HepG2 (cell line): Measurements from ENCODE around the gene GPATCH3. TPM values are rescaled to one million over a fixed set of nuclear protein-coding genes. Genes with fewer than 3 reads are reported as not detected.

Experiments
- FOXA1 ChIP-seq, 2 experiments: fragments of 450-650 bp in 1 of 2; sonication (generic) in 1 of 2; formaldehyde crosslinking in 1 of 2; IDR thresholded peaks; 2 replicates each; pipeline versions ENCODE4 v1.4.0 to v1.6.1; 2016 to 2020; ENCODE audit warnings: missing genetic modification reagents in 1 of 2
- NFIC ChIP-seq: IDR thresholded peaks from 2 replicates; pipeline ENCODE4 v1.6.1; 2012; ENCODE audit warnings: mild to moderate bottlenecking, low read length, inconsistent platforms
- PAX8 ChIP-seq: sonication (generic); formaldehyde crosslinking; IDR thresholded peaks from 2 replicates; pipeline ENCODE4 v1.8.0; 2022; ENCODE audit warnings: mild to moderate bottlenecking, missing genetic modification reagents, borderline replicate concordance
- REXO4 ChIP-seq: sonication (generic); formaldehyde crosslinking; IDR thresholded peaks from 2 replicates; pipeline ENCODE4 v1.8.0; 2022; ENCODE audit warnings: missing genetic modification reagents, mild to moderate bottlenecking, borderline replicate concordance
- RFXAP ChIP-seq: sonication (generic); formaldehyde crosslinking; IDR thresholded peaks from 2 replicates; pipeline ENCODE4 v1.4.0; 2020; ENCODE audit warnings: missing genetic modification reagents, borderline replicate concordance
- TRIM24 ChIP-seq: sonication (generic); formaldehyde crosslinking; IDR thresholded peaks from 2 replicates; pipeline ENCODE4 v1.8.0; 2022; ENCODE audit warnings: mild to moderate bottlenecking, missing genetic modification reagents
- ZFP36L1 ChIP-seq: sonication (generic); formaldehyde crosslinking; IDR thresholded peaks from 2 replicates; pipeline ENCODE4 v1.8.0; 2022; ENCODE audit warnings: mild to moderate bottlenecking, missing genetic modification reagents, moderate library complexity
- ZNF30 ChIP-seq: sonication (generic); formaldehyde crosslinking; IDR thresholded peaks from 2 replicates; pipeline ENCODE4 v1.5.0; 2020; ENCODE audit warnings: mild to moderate bottlenecking, missing genetic modification reagents
- ZNF432 ChIP-seq: sonication (generic); formaldehyde crosslinking; IDR thresholded peaks from 2 replicates; pipeline ENCODE4 v1.5.0; 2020; ENCODE audit warnings: missing genetic modification reagents, mild to moderate bottlenecking, borderline replicate concordance
- ZNF609 ChIP-seq: sonication (generic); formaldehyde crosslinking; IDR thresholded peaks from 2 replicates; pipeline ENCODE4 v1.4.0; 2020; ENCODE audit warnings: mild to moderate bottlenecking, missing genetic modification reagents, borderline replicate concordance
- ZSCAN12 ChIP-seq: sonication (generic); formaldehyde crosslinking; IDR thresholded peaks from 2 replicates; pipeline ENCODE4 v1.9.0; 2021; ENCODE audit warnings: mild to moderate bottlenecking, missing genetic modification reagents
- polyA plus RNA-seq, 8 experiments: library from polyadenylated mRNA; depleted of rRNA in 3 of 8; stranded (reverse) in 7 of 8; unstranded in 1 of 8; fragments of >200 nt; fragmentation: Illumina TruSeq in 4 of 8; extraction: Trizol in 4 of 8; gene quantifications; 2 replicates each; pipeline versions ENCODE4 v1.2.1 to v1.2.3, GENCODE V29; 2011 to 2016; ENCODE audit warnings: low read depth in 4 of 8, missing spikeins in 1 of 8, mixed read lengths in 1 of 8; ENCODE audit not compliant: insufficient read depth in 1 of 8
- total RNA-seq, 5 experiments: library from RNA; depleted of rRNA; stranded (reverse); fragments of >200 nt; fragmentation: Illumina TruSeq; extraction: Trizol; gene quantifications; 2 replicates each; pipeline ENCODE4 v1.2.3, GENCODE V29; 2016; ENCODE audit warnings: low read depth in 1 of 5
- TF ChIP-seq, protein P1 (sequence below): sonication (generic); formaldehyde crosslinking; IDR thresholded peaks from 2 replicates; pipeline ENCODE4 v1.4.0; 2020; ENCODE audit warnings: missing genetic modification reagents
- TF ChIP-seq, protein P2 (sequence below): sonication (generic); formaldehyde crosslinking; IDR thresholded peaks from 2 replicates; pipeline ENCODE4 v1.5.0; 2020; ENCODE audit warnings: missing genetic modification reagents
- TF ChIP-seq, protein P3 (sequence below): sonication (generic); formaldehyde crosslinking; IDR thresholded peaks from 2 replicates; pipeline ENCODE4 v1.4.0; 2020; ENCODE audit warnings: missing genetic modification reagents, borderline replicate concordance

Gene GPATCH3
- total and polyA plus RNA-seq, 2 of the 13 experiments (the other 11 are each of a cell fraction or from before 2014, with no cell fraction given), result 8.3 to 11.0 TPM

DNA sequence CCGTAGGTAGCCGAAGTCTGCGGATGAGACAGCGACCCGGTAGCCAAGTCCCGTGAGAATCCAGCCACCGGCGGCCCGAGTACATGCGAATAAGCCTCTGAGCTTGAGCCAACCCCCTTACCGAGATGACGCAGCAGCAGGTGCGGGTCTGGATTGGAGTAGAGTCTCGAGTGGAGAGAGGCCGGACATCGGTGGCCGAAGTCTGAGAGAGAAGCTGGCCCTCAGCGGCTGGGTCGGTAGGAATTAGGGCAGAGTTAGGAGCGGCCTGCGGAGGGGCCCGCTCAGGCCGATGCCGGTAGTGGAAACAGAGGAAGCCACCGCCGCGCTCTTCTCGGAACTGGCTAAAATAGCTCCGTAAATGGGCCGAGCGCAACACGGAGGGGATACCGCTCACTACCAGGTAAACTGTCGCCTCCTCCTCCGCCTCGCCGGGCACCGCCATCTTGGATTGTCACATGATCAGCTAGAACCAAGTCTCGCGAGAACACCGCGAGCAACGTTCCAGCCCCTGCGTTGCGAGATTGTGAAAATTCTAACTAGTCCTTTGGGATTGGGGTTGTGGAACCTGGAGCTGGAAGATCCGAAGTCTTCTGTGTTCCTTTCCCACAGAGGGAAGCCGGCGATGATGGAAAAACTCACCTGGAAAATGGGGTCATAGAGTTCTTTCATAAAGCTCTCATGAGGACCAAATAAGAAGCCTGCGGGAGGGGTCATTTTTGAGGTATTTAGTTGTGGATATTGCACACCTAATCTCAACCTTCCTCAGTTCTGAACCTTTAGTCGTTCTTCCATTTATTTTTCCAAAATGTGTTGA is at the start of gene GPATCH3 (continued):
- TF ChIP-seq REXO4, result no peak
- no peak for TF ChIP-seq ZNF30 (CRISPR knock-in tag)
- no peak for TF ChIP-seq ZNF432 (CRISPR knock-in tag)
- no peak for TF ChIP-seq TRIM24 (CRISPR knock-in tag)
- no peak for TF ChIP-seq FOXA1 (IDR thresholded peaks at IDR 0.05)
- TF ChIP-seq FOXA1 (CRISPR knock-in tag; IDR thresholded peaks at IDR 0.05), result 0 out of 2 replicates have a peak, but pooled peaks have one; percentile 13
- TF ChIP-seq ZSCAN12, result no peak
- TF ChIP-seq ZFP36L1 (CRISPR knock-in tag), result no peak
- TF ChIP-seq RFXAP (CRISPR knock-in tag), result peak; percentile 73; the same call in 1 of the 2 replicates
- TF ChIP-seq ZNF609, result peak; percentile 63; the same call in 1 of the 2 replicates
- TF ChIP-seq NFIC, result no peak; the same call in 1 of the 2 replicates
- TF ChIP-seq PAX8 (CRISPR knock-in tag), result no peak
- TF ChIP-seq, protein P1, sequence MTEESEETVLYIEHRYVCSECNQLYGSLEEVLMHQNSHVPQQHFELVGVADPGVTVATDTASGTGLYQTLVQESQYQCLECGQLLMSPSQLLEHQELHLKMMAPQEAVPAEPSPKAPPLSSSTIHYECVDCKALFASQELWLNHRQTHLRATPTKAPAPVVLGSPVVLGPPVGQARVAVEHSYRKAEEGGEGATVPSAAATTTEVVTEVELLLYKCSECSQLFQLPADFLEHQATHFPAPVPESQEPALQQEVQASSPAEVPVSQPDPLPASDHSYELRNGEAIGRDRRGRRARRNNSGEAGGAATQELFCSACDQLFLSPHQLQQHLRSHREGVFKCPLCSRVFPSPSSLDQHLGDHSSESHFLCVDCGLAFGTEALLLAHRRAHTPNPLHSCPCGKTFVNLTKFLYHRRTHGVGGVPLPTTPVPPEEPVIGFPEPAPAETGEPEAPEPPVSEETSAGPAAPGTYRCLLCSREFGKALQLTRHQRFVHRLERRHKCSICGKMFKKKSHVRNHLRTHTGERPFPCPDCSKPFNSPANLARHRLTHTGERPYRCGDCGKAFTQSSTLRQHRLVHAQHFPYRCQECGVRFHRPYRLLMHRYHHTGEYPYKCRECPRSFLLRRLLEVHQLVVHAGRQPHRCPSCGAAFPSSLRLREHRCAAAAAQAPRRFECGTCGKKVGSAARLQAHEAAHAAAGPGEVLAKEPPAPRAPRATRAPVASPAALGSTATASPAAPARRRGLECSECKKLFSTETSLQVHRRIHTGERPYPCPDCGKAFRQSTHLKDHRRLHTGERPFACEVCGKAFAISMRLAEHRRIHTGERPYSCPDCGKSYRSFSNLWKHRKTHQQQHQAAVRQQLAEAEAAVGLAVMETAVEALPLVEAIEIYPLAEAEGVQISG (CRISPR knock-in tag), result peak; percentile 88
- TF ChIP-seq, protein P2, sequence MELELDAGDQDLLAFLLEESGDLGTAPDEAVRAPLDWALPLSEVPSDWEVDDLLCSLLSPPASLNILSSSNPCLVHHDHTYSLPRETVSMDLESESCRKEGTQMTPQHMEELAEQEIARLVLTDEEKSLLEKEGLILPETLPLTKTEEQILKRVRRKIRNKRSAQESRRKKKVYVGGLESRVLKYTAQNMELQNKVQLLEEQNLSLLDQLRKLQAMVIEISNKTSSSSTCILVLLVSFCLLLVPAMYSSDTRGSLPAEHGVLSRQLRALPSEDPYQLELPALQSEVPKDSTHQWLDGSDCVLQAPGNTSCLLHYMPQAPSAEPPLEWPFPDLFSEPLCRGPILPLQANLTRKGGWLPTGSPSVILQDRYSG (CRISPR knock-in tag), result no peak
- TF ChIP-seq, protein P3, sequence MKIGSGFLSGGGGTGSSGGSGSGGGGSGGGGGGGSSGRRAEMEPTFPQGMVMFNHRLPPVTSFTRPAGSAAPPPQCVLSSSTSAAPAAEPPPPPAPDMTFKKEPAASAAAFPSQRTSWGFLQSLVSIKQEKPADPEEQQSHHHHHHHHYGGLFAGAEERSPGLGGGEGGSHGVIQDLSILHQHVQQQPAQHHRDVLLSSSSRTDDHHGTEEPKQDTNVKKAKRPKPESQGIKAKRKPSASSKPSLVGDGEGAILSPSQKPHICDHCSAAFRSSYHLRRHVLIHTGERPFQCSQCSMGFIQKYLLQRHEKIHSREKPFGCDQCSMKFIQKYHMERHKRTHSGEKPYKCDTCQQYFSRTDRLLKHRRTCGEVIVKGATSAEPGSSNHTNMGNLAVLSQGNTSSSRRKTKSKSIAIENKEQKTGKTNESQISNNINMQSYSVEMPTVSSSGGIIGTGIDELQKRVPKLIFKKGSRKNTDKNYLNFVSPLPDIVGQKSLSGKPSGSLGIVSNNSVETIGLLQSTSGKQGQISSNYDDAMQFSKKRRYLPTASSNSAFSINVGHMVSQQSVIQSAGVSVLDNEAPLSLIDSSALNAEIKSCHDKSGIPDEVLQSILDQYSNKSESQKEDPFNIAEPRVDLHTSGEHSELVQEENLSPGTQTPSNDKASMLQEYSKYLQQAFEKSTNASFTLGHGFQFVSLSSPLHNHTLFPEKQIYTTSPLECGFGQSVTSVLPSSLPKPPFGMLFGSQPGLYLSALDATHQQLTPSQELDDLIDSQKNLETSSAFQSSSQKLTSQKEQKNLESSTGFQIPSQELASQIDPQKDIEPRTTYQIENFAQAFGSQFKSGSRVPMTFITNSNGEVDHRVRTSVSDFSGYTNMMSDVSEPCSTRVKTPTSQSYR (CRISPR knock-in tag), result peak; percentile 40; the same call in 1 of the 2 replicates
